GM10266 (cell line): ENCODE data around the gene SRSF4.
A peak's percentile ranks its signal among the peaks of the same experiment; 100 is the strongest.

Experiments
- DNase-seq: peaks from one replicate; pipeline ENCODE4 v3.0.0; 2012; ENCODE audit errors: extremely low spot score
- CTCF ChIP-seq: IDR thresholded peaks from 2 replicates; pipeline ENCODE4 v1.5.1; 2012; ENCODE audit warnings: mild to moderate bottlenecking, low read depth; ENCODE audit not compliant: control insufficient read depth, insufficient read depth; ENCODE audit errors: missing control alignments

The SRSF4 gene

GRCh38 chr1:29186707-29187106 is 5.0 kb upstream of the SRSF4 start:
- no peak for TF ChIP-seq CTCF
- DNase-seq: no peak

GRCh38 chr1:29186252-29186651 is 4.6 kb upstream of the SRSF4 start:
- no peak for DNase-seq
- TF ChIP-seq CTCF: no peak

- DNase-seq: no peak
- TF ChIP-seq CTCF: no peak
These were observed 1.6 kb upstream of the SRSF4 start for GRCh38 chr1:29183287-29183686.

DNA sequence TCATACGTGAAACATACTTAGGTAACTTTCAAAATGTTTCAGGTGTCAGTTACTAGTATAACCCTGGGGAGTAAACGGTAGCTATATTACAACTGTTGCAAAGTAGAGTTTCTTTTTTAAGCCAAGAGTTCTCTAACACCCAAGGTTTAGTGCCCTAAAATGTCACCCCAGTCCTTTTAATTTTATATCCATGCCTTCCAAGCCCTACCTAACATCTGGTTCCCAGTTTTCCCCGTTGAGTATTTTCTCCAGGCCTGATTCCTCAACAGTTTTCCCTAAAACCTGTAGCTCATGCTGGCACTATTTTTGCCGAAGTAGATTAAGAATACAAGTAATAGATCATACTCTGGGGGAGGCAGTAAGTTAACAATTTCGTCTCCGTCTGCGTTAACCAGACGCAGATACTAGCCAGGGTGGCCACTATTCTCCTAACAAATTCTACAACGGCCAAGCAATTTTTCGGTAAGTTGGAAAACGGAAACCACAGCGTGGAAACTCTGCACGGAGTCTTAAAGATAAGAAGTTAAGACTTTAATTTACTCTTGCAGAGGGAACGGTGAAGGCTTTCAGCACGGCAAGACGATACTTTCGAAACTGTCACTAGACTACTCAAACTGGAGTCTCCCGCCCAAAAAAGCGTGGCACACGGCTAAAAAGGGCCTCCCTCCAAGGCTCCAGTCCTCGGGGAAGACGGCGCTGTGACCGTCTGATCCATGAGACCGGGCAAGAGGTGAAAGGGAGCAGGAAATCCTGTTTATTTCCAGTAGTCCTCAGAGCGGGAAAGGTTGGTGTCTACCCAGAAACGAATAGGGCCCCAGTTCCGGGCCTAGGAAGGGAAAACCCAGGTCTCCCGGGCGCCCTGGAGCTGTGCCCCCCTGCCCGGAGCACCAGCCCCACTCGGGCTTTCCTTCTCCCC is 945 bp downstream of the SRSF4 start:
- TF ChIP-seq CTCF: no peak
- DNase-seq: peak; percentile 41

- TF ChIP-seq CTCF: no peak
- no peak for DNase-seq
These were observed 2.0 kb downstream of the SRSF4 start for GRCh38 chr1:29179641-29180184.

GRCh38 chr1:29177022-29177705 is 4.5 kb downstream of the SRSF4 start:
- TF ChIP-seq CTCF: no peak
- no peak for DNase-seq

DNA sequence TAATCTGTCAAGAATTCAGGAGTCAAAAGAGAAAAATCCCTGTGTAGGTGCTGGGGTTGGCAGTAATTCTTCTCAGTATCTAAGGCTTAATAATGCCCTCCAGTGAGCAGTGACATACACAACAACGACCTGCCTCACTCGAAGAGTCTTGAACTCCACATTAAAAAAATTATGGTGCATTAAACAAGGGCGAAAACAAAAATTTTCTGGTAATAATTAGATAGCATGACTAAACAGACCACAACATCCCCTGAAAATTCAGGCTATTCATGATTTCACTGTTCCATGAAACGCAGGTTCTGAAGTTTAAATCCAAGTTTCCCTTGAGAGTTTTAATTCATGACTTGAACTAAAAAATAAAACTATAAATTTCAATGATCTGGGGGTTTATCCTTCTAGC is 5.1 kb downstream of the SRSF4 start:
- DNase-seq: no peak
- no peak for TF ChIP-seq CTCF
